ENCODE results near the gene CD300A. TPM values are rescaled to one million over a fixed set of nuclear protein-coding genes. Genes with fewer than 3 reads are reported as not detected.

Gene CD300A
- total RNA-seq, 1 experiment from 2014 or later, result not detected

DNA sequence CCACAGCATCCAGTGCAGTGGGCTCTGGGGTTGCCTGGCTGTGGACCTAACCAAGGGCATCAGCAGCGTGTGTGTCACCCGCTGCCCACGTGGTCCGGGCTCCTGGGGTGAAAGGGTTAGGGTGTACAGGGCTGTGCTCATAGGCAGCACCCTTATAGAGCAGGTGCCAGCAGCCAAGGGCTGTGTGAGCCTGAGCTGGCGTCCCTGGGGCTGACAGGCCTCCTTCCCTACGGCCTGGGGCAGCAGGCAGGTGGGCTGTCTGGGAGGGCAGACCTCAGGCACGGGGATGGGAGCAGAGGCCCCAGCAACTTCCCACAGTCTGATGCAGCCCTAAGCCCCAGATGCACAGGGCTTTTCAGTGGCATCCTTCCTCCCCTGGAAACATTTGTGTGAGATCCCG lies 13.9 kb downstream of the CD300A start:
- intact Hi-C loops (cut with micrococcal nuclease), result no loop called here
- ChIA-PET CTCF (no interaction called here), POLR2A (ENCODE audit: unreplicated experiment) (no interaction called here)
- no TSS peak for BruUV-seq (replicated peaks)
- Histone ChIP-seq H3K9ac (ENCODE audit: low read length) (no peak overlapping the region), H3K4me2 (ENCODE audit: low read length) (no peak overlapping the region), H3K9me3 (ENCODE audit: low read length) (no peaks in the 10 kb centered on the region), H3K4me3 (ENCODE audit: low read length) (no peak overlapping the region), H3K4me1 (ENCODE audit: insufficient read depth, low read length) (no peaks in the 10 kb centered on the region), H3K27me3 (ENCODE audit: low read length) (peaks cover 66% of the 10 kb centered on the region), H3K36me3 (ENCODE audit: low read depth, low read length) (no peaks in the 10 kb centered on the region), H3F3A (ENCODE audit: low read length, unreplicated experiment) (no peaks in the 10 kb centered on the region), H4K20me1 (ENCODE audit: low read length) (no peaks in the 10 kb centered on the region), H3K27ac (ENCODE audit: low read length) (no peak overlapping the region), H3K79me2 (ENCODE audit: low read length) (no peaks in the 10 kb centered on the region), H3K9me2 (replicated peaks; ENCODE audit: low read length) (no peaks in the 10 kb centered on the region), H2AFZ (ENCODE audit: low read length) (no peak overlapping the region)
- DNase-seq (no peak), ATAC-seq (no peak)
- TF ChIP-seq EZH2 (IDR thresholded peaks at IDR 0.05; ENCODE audit: low read length, unreplicated experiment) (no peak), EZH2phosphoT487 (IDR thresholded peaks at IDR 0.05; ENCODE audit: borderline replicate concordance, low read length) (no peak), CTCF (conservative IDR thresholded peaks at IDR 0.05; ENCODE audit: low read depth, low read length) (no peak)

GRCh38 chr17:74481621-74482020 lies 15.2 kb downstream of the CD300A start:
- H3K36me3 ChIP-seq (ENCODE audit: low read depth, low read length), result no peaks in the 10 kb centered on the region
- intact Hi-C loops (cut with micrococcal nuclease), result no loop called here
- H2AFZ ChIP-seq (ENCODE audit: low read length), result no peak overlapping the region
- POLR2A ChIA-PET (ENCODE audit: unreplicated experiment), result interaction anchor here (0.6 kb wide), 1 partner anchor 36 kb away, joined by 3 read pairs; no protein-coding TSS in a partner anchor
- no peak overlapping the region for H3K4me2 ChIP-seq (ENCODE audit: low read length)
- H3K9me2 ChIP-seq (replicated peaks; ENCODE audit: low read length), result no peaks in the 10 kb centered on the region
- no peak for ATAC-seq
- H3K4me1 ChIP-seq (ENCODE audit: insufficient read depth, low read length), result no peaks in the 10 kb centered on the region
- H3F3A ChIP-seq (ENCODE audit: low read length, unreplicated experiment), result no peaks in the 10 kb centered on the region
- H3K9me3 ChIP-seq (ENCODE audit: low read length), result no peaks in the 10 kb centered on the region
- H3K27ac ChIP-seq (ENCODE audit: low read length), result no peak overlapping the region
- H3K79me2 ChIP-seq (ENCODE audit: low read length), result no peaks in the 10 kb centered on the region
- H4K20me1 ChIP-seq (ENCODE audit: low read length), result no peaks in the 10 kb centered on the region
- no peak for TF ChIP-seq EZH2 (IDR thresholded peaks at IDR 0.05; ENCODE audit: low read length, unreplicated experiment)
- TF ChIP-seq CTCF (conservative IDR thresholded peaks at IDR 0.05; ENCODE audit: low read depth, low read length), result no peak
- no peak for TF ChIP-seq EZH2phosphoT487 (IDR thresholded peaks at IDR 0.05; ENCODE audit: borderline replicate concordance, low read length)
- no peak overlapping the region for H3K4me3 ChIP-seq (ENCODE audit: low read length)
- no peak for DNase-seq
- BruUV-seq (replicated peaks), result no TSS peak
- H3K27me3 ChIP-seq (ENCODE audit: low read length), result peaks cover 77% of the 10 kb centered on the region
- CTCF ChIA-PET, result no interaction called here
- H3K9ac ChIP-seq (ENCODE audit: low read length), result no peak overlapping the region

GRCh38 chr17:74484066-74484465 lies 17.6 kb downstream of the CD300A start:
- no TSS peak for BruUV-seq (replicated peaks)
- no peaks in the 10 kb centered on the region for H3K9me2 ChIP-seq (replicated peaks; ENCODE audit: low read length)
- no peak overlapping the region for H3K9ac ChIP-seq (ENCODE audit: low read length)
- peaks cover 66% of the 10 kb centered on the region for H3K27me3 ChIP-seq (ENCODE audit: low read length)
- no peaks in the 10 kb centered on the region for H3K9me3 ChIP-seq (ENCODE audit: low read length)
- ATAC-seq (no peak), DNase-seq (no peak)
- intact Hi-C loops (cut with micrococcal nuclease), result no loop called here
- H3K4me3 ChIP-seq (ENCODE audit: low read length), result no peak overlapping the region
- ChIA-PET CTCF (no interaction called here), POLR2A (ENCODE audit: unreplicated experiment) (no interaction called here)
- H3K36me3 ChIP-seq (ENCODE audit: low read depth, low read length), result no peaks in the 10 kb centered on the region
- TF ChIP-seq EZH2 (IDR thresholded peaks at IDR 0.05; ENCODE audit: low read length, unreplicated experiment), result no peak
- TF ChIP-seq EZH2phosphoT487 (IDR thresholded peaks at IDR 0.05; ENCODE audit: borderline replicate concordance, low read length), result no peak
- no peak for TF ChIP-seq CTCF (conservative IDR thresholded peaks at IDR 0.05; ENCODE audit: low read depth, low read length)
- H3K4me1 ChIP-seq (ENCODE audit: insufficient read depth, low read length), result no peaks in the 10 kb centered on the region
- H3F3A ChIP-seq (ENCODE audit: low read length, unreplicated experiment), result no peaks in the 10 kb centered on the region
- no peak overlapping the region for H3K27ac ChIP-seq (ENCODE audit: low read length)
- H3K79me2 ChIP-seq (ENCODE audit: low read length), result no peaks in the 10 kb centered on the region
- H3K4me2 ChIP-seq (ENCODE audit: low read length), result no peak overlapping the region
- no peaks in the 10 kb centered on the region for H4K20me1 ChIP-seq (ENCODE audit: low read length)
- no peak overlapping the region for H2AFZ ChIP-seq (ENCODE audit: low read length)
